HCT116 (cell line): ENCODE measurements around the gene SRPK2.

Experiments
- CTCF ChIP-seq, 3 experiments: fragments of 200-600 bp in 1 of 3; sonication (generic) in 1 of 3; IDR thresholded peaks in 2 of 3; conservative IDR thresholded peaks in 1 of 3; 2 replicates each; pipeline ENCODE4 v1.5.1; 2012 to 2017; ENCODE audit warnings: low read depth in 2 of 3, low read length in 2 of 3, antibody characterized with exemption in 1 of 3, borderline replicate concordance in 1 of 3, control low read depth in 1 of 3, mild to moderate bottlenecking in 1 of 3, mixed read lengths in 1 of 3, mixed run types in 1 of 3, moderate library complexity in 1 of 3; ENCODE audit not compliant: insufficient read depth in 1 of 3
- EZH2 ChIP-seq: fragments of 200-600 bp; sonication (generic); IDR thresholded peaks from 2 replicates; pipeline ENCODE4 v1.6.1; 2017; ENCODE audit warnings: antibody characterized with exemption, mixed run types
- FOSL1 ChIP-seq: IDR thresholded peaks from 2 replicates; pipeline ENCODE4 v1.6.1; 2012; ENCODE audit warnings: low read depth
- POLR2A ChIP-seq: IDR thresholded peaks from 2 replicates; pipeline ENCODE4 v1.7.0; 2011; ENCODE audit warnings: borderline replicate concordance; ENCODE audit not compliant: insufficient read depth, insufficient read length; ENCODE audit errors: extremely low read depth
- POLR2AphosphoS5 ChIP-seq: IDR thresholded peaks from 2 replicates; pipeline ENCODE4 v1.6.1; 2011; ENCODE audit warnings: mild to moderate bottlenecking, low read depth, low read length, moderate library complexity
- SRF ChIP-seq: IDR thresholded peaks from 2 replicates; pipeline ENCODE4 v1.6.1; 2012; ENCODE audit warnings: low read depth
- ZNF274 ChIP-seq: fragments of 200-500 bp; sonication (Bioruptor generic); IDR thresholded peaks from 2 replicates; pipeline ENCODE4 v1.6.1; 2014; ENCODE audit warnings: mild to moderate bottlenecking, low read depth, low read length, inconsistent platforms

- TF ChIP-seq CTCF (IDR thresholded peaks at IDR 0.05 in 2 of 3, conservative IDR thresholded peaks at IDR 0.05 in 1 of 3; ENCODE audit: borderline replicate concordance in 1 of 3, insufficient read depth in 1 of 3, low read depth in 2 of 3, low read length in 2 of 3) (no peak), ZNF274 (no peak), POLR2A (no peak), EZH2 (no peak), SRF (no peak), POLR2AphosphoS5 (no peak), FOSL1 (no peak)
Observed at GRCh38 chr7:105102557-105103352, 286.0 kb downstream of the SRPK2 start.
